HuH-7 (cell line): ENCODE data around the gene NPPB.

Experiments
- DNase-seq: peaks from one replicate; pipeline ENCODE4 v3.0.0; 2011; ENCODE audit warnings: low spot score

The NPPB gene

GRCh38 chr1:11880911-11881748 lies 22.4 kb upstream of the NPPB start:
- DNase-seq, result no peak

- no peak for DNase-seq
These were observed 21.4 kb upstream of the NPPB start for GRCh38 chr1:11880181-11880575.

- DNase-seq, result no peak
These were observed 20.8 kb upstream of the NPPB start for GRCh38 chr1:11879311-11880180.

GRCh38 chr1:11878891-11879190 lies 20.1 kb upstream of the NPPB start:
- DNase-seq, result no peak

GRCh38 chr1:11878081-11878890 lies 19.5 kb upstream of the NPPB start:
- no peak for DNase-seq

- DNase-seq, result no peak
These were observed 18.3 kb upstream of the NPPB start for GRCh38 chr1:11877074-11877473.

- no peak for DNase-seq
These were observed 16.3 kb upstream of the NPPB start for GRCh38 chr1:11875094-11875493.

- no peak for DNase-seq
These were observed 15.9 kb upstream of the NPPB start for GRCh38 chr1:11874624-11875023.

- DNase-seq, result no peak
These were observed 15.5 kb upstream of the NPPB start for GRCh38 chr1:11874258-11874562.

GRCh38 chr1:11873395-11874257 lies 14.9 kb upstream of the NPPB start:
- no peak for DNase-seq

GRCh38 chr1:11872545-11872944 lies 13.8 kb upstream of the NPPB start:
- DNase-seq, result no peak

- no peak for DNase-seq
These were observed 11.0 kb upstream of the NPPB start for GRCh38 chr1:11869650-11870207.

- no peak for DNase-seq
These were observed 10.4 kb upstream of the NPPB start for GRCh38 chr1:11869104-11869503.

- no peak for DNase-seq
These were observed 9.7 kb upstream of the NPPB start for GRCh38 chr1:11868331-11868980.

- DNase-seq, result no peak
These were observed 4.1 kb upstream of the NPPB start for GRCh38 chr1:11862890-11863289.

GRCh38 chr1:11860587-11860986 lies 1.8 kb upstream of the NPPB start:
- no peak for DNase-seq

GRCh38 chr1:11860083-11860482 lies 1.3 kb upstream of the NPPB start:
- DNase-seq, result no peak

GRCh38 chr1:11858968-11859871 lies 475 bp upstream of the NPPB start:
- peak; percentile 84 for DNase-seq

- DNase-seq, result no peak
These were observed 587 bp downstream of the NPPB start for GRCh38 chr1:11858158-11858557.
